ENCODE data around the gene NR1H4. TPM values are rescaled to one million over a fixed set of nuclear protein-coding genes. Genes with fewer than 3 reads are reported as not detected.

Gene NR1H4
- total RNA-seq, 1 experiment from 2014 or later, result not detected

DNA sequence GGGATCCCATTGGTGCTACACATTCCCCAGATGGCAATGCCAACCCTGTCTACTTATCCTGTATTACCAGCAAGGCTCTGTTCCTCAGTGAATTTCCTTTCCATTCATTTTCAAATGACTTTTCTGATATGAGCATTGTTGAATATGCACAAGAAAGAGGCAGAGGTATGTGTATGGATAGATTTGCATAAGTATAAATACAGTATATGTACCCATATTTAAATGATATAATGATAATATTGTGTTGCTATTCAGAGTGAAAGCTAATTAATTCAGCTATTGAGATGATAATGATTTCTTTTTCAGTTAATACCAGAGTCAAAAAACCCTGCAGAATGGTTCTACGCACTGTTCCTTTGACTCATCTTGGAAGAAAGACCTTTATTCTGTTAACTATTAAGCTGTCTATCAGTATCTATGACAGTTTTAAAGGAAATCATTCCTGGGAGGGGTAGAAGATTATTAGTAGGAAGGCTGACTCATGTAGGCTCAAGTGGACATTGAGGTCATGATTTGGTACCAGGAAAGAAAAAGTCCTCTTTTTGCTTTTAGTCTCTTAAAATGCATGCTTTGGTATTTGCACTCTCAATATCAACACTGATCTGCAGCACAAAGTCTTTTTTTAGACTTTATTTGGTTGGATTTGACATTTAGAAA lies 54.9 kb downstream of the NR1H4 start:
- ATAC-seq (no peak), DNase-seq (ENCODE audit: low spot score) (no peak)
- H3K36me3 Mint-ChIP-seq, result no peaks in the 10 kb centered on the region
- no peak overlapping the region for H3K27ac Mint-ChIP-seq
- no peak overlapping the region for H3K4me3 Mint-ChIP-seq
- CTCF ChIA-PET, result interaction anchor here (2.5 kb wide), 1 partner anchor 124 kb away, joined by 9 read pairs; no protein-coding TSS in a partner anchor
- no peaks in the 10 kb centered on the region for H3K27me3 Mint-ChIP-seq (ENCODE audit: low read depth)
- H3K9me3 Mint-ChIP-seq, result no peaks in the 10 kb centered on the region
- H3K4me1 Mint-ChIP-seq, result peaks cover 22% of the 10 kb centered on the region
- TF ChIP-seq, protein P1, sequence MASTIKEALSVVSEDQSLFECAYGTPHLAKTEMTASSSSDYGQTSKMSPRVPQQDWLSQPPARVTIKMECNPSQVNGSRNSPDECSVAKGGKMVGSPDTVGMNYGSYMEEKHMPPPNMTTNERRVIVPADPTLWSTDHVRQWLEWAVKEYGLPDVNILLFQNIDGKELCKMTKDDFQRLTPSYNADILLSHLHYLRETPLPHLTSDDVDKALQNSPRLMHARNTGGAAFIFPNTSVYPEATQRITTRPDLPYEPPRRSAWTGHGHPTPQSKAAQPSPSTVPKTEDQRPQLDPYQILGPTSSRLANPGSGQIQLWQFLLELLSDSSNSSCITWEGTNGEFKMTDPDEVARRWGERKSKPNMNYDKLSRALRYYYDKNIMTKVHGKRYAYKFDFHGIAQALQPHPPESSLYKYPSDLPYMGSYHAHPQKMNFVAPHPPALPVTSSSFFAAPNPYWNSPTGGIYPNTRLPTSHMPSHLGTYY (CRISPR knock-in tag; IDR thresholded peaks at IDR 0.05), result no peak
- TF ChIP-seq ZNF138 (CRISPR knock-in tag; conservative IDR thresholded peaks at IDR 0.05) (no peak), HMGA2 (CRISPR knock-in tag; IDR thresholded peaks at IDR 0.05) (no peak)
- POLR2A ChIA-PET, result no interaction called here

DNA sequence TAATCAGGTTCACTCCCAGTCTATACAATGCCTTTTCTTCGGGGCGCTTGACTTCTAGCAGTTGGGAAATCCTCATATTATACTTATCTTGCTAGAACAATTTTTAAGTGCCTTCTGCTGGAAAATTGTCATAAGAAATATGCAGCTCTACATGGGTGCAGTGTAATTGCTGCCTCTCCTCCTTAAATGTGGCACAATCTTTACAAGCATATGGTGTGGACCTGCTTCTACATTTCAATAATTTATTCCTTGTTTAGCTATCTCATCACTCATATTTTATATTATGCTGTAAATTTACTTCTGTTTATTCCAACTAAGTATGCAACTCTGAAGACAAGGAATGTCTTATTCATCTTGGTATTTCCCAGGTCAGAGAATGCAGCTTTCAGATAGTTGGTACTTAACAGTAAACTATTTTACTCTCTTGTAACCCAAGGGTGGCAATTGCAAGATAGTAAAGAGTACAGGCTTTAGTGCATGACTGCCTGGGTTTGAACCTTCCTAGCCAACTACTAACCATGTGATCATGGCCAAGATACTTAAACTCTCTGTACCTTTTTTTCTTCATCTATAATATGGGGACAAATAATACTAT lies 56.2 kb downstream of the NR1H4 start:
- DNase-seq (ENCODE audit: low spot score) (no peak), ATAC-seq (no peak)
- H3K27me3 Mint-ChIP-seq (ENCODE audit: low read depth), result no peaks in the 10 kb centered on the region
- TF ChIP-seq, protein P2, sequence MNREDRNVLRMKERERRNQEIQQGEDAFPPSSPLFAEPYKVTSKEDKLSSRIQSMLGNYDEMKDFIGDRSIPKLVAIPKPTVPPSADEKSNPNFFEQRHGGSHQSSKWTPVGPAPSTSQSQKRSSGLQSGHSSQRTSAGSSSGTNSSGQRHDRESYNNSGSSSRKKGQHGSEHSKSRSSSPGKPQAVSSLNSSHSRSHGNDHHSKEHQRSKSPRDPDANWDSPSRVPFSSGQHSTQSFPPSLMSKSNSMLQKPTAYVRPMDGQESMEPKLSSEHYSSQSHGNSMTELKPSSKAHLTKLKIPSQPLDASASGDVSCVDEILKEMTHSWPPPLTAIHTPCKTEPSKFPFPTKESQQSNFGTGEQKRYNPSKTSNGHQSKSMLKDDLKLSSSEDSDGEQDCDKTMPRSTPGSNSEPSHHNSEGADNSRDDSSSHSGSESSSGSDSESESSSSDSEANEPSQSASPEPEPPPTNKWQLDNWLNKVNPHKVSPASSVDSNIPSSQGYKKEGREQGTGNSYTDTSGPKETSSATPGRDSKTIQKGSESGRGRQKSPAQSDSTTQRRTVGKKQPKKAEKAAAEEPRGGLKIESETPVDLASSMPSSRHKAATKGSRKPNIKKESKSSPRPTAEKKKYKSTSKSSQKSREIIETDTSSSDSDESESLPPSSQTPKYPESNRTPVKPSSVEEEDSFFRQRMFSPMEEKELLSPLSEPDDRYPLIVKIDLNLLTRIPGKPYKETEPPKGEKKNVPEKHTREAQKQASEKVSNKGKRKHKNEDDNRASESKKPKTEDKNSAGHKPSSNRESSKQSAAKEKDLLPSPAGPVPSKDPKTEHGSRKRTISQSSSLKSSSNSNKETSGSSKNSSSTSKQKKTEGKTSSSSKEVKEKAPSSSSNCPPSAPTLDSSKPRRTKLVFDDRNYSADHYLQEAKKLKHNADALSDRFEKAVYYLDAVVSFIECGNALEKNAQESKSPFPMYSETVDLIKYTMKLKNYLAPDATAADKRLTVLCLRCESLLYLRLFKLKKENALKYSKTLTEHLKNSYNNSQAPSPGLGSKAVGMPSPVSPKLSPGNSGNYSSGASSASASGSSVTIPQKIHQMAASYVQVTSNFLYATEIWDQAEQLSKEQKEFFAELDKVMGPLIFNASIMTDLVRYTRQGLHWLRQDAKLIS (CRISPR knock-in tag; IDR thresholded peaks at IDR 0.05; ENCODE audit: borderline replicate concordance), result no peak
- TF ChIP-seq GTF2I (CRISPR knock-in tag; conservative IDR thresholded peaks at IDR 0.05) (no peak), GRHL2 (CRISPR knock-in tag; IDR thresholded peaks at IDR 0.05; ENCODE audit: insufficient replicate concordance, severe bottlenecking) (no peak), SP1 (CRISPR knock-in tag; conservative IDR thresholded peaks at IDR 0.05) (no peak)
- TF ChIP-seq, protein P3, sequence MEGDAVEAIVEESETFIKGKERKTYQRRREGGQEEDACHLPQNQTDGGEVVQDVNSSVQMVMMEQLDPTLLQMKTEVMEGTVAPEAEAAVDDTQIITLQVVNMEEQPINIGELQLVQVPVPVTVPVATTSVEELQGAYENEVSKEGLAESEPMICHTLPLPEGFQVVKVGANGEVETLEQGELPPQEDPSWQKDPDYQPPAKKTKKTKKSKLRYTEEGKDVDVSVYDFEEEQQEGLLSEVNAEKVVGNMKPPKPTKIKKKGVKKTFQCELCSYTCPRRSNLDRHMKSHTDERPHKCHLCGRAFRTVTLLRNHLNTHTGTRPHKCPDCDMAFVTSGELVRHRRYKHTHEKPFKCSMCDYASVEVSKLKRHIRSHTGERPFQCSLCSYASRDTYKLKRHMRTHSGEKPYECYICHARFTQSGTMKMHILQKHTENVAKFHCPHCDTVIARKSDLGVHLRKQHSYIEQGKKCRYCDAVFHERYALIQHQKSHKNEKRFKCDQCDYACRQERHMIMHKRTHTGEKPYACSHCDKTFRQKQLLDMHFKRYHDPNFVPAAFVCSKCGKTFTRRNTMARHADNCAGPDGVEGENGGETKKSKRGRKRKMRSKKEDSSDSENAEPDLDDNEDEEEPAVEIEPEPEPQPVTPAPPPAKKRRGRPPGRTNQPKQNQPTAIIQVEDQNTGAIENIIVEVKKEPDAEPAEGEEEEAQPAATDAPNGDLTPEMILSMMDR (IDR thresholded peaks at IDR 0.05), result no peak
- TF ChIP-seq, protein P4, sequence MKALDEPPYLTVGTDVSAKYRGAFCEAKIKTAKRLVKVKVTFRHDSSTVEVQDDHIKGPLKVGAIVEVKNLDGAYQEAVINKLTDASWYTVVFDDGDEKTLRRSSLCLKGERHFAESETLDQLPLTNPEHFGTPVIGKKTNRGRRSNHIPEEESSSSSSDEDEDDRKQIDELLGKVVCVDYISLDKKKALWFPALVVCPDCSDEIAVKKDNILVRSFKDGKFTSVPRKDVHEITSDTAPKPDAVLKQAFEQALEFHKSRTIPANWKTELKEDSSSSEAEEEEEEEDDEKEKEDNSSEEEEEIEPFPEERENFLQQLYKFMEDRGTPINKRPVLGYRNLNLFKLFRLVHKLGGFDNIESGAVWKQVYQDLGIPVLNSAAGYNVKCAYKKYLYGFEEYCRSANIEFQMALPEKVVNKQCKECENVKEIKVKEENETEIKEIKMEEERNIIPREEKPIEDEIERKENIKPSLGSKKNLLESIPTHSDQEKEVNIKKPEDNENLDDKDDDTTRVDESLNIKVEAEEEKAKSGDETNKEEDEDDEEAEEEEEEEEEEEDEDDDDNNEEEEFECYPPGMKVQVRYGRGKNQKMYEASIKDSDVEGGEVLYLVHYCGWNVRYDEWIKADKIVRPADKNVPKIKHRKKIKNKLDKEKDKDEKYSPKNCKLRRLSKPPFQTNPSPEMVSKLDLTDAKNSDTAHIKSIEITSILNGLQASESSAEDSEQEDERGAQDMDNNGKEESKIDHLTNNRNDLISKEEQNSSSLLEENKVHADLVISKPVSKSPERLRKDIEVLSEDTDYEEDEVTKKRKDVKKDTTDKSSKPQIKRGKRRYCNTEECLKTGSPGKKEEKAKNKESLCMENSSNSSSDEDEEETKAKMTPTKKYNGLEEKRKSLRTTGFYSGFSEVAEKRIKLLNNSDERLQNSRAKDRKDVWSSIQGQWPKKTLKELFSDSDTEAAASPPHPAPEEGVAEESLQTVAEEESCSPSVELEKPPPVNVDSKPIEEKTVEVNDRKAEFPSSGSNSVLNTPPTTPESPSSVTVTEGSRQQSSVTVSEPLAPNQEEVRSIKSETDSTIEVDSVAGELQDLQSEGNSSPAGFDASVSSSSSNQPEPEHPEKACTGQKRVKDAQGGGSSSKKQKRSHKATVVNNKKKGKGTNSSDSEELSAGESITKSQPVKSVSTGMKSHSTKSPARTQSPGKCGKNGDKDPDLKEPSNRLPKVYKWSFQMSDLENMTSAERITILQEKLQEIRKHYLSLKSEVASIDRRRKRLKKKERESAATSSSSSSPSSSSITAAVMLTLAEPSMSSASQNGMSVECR (CRISPR knock-in tag; IDR thresholded peaks at IDR 0.05; ENCODE audit: borderline replicate concordance), result no peak
- TF ChIP-seq, protein P5, sequence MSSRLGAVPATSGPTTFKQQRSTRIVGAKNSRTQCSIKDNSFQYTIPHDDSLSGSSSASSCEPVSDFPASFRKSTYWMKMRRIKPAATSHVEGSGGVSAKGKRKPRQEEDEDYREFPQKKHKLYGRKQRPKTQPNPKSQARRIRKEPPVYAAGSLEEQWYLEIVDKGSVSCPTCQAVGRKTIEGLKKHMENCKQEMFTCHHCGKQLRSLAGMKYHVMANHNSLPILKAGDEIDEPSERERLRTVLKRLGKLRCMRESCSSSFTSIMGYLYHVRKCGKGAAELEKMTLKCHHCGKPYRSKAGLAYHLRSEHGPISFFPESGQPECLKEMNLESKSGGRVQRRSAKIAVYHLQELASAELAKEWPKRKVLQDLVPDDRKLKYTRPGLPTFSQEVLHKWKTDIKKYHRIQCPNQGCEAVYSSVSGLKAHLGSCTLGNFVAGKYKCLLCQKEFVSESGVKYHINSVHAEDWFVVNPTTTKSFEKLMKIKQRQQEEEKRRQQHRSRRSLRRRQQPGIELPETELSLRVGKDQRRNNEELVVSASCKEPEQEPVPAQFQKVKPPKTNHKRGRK (CRISPR knock-in tag; IDR thresholded peaks at IDR 0.05; ENCODE audit: borderline replicate concordance), result no peak
- no peaks in the 10 kb centered on the region for H3K9me3 Mint-ChIP-seq
- CTCF ChIA-PET, result interaction anchor here (0.6 to 2.5 kb wide), 2 partner anchors 12 to 125 kb away, joined by 3 to 9 read pairs; no protein-coding TSS in a partner anchor
- H3K4me3 Mint-ChIP-seq, result no peak overlapping the region
- POLR2A ChIA-PET, result no interaction called here
- H3K36me3 Mint-ChIP-seq, result no peaks in the 10 kb centered on the region
- H3K4me1 Mint-ChIP-seq, result peaks cover 22% of the 10 kb centered on the region
- H3K27ac Mint-ChIP-seq, result no peak overlapping the region

Data from WTC11 (cell line).